Measurements from ENCODE around the gene ACE. TPM values are rescaled to one million over a fixed set of nuclear protein-coding genes. Genes with fewer than 3 reads are reported as not detected.
A peak's percentile ranks its signal among the peaks of the same experiment; 100 is the strongest.

The ACE gene
- total and polyA plus RNA-seq, 4 donors = 6.3 to 15.4 (median 11.3) TPM

DNA sequence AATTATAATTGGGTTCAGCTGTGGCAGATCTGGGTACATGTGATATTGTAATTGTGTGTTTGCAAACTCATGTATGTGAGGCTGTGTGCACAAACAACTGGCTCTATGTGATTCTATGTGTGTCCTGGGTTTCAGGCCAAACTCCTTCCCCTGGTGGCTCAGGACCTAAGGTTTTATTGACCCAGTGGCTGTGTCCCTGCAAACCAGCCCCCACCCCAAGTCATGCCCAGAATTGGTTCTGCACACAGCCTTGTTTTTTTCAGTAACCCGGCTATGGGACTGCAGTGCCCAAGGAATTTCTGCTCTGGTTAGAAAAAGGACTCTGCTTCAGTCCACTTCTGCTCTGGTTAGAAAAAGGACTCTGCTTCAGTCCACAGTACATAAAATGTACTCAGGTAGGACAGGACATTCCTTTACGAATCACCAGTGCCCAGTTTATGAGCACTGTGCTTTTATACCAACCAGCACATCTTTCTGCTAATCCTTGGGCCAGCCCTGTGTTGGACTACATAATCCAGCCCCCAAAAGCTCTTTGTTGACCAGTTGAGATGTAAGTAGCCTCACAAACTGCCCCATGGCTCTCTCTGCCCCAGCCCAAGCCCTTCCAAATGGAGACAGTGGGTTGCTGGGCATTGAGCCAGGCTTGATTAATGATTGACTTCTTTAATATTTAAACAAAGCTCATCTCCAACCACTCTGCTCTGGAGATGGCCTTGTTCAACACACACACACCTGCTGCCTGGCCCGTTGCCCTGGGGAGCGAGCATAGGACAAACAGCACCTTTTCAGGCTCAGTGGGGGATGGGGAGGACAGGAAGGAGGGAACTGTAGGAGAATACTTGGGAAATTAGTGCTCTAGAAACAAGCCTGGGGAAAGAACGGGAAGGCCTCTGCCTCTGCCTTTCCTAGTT, 43.4 kb downstream of the ACE start:
- DNase-seq (ENCODE audit: low read depth in 4 of 6, low spot score in 6 of 6) = peak in 1 of 6 donors; percentile 48
- Histone ChIP-seq H3K27ac (ENCODE audit: low read depth, low read length) (no peak overlapping the region), H3K9me3 (ENCODE audit: control insufficient read depth, insufficient read depth, low read length) (no peaks in the 10 kb centered on the region), H3K36me3 (ENCODE audit: control insufficient read depth, insufficient read depth, low read length) (no peaks in the 10 kb centered on the region), H3K27me3 (ENCODE audit: control insufficient read depth, insufficient read depth, low read length) (peaks cover 18% of the 10 kb centered on the region), H3K4me1 (ENCODE audit: control insufficient read depth, insufficient read depth, low read length) (peaks cover 23% of the 10 kb centered on the region), H3K4me3 (ENCODE audit: low read depth, low read length) (no peak overlapping the region)
- WGBS (ENCODE audit: insufficient coverage) = 43% methylated on average over 2 of the region's 5 CpGs

DNA sequence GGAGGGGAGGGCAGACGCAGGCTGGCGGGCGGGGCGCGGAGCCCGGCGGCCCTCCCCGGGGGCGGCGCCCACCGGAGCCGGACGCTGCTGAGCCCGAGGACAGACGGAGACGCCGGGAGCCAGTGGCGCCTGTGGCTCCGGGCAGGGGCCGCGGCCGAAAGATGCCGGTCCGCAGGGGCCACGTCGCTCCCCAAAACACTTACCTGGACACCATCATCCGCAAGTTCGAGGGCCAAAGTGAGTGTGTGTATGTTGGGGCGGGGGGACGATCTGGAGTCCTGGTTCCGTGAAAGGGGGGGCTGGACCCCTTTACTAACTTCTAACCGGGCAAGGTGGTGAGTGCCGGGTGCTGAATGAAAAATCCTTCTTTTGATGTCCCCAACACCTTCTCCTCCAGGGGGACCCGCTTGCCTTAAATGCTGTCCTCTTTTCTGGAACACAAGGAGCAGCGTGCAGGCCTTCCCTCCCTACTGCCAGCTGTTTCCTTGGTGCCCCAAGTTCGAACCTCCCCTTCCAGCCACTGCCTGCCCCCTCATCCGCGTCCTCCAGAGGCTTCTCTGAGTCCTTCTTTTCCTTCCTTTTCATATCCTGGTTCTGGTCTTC, 46.5 kb downstream of the ACE start, which contains the start of gene KCNH6:
KCNH6 (plus strand) TSS at position 106 of the 603 bp plus-strand sequence; CDS start at position 162, 56 bp downstream.
- Histone ChIP-seq H3K36me3 (ENCODE audit: control insufficient read depth, insufficient read depth, low read length) (no peaks in the 10 kb centered on the region), H3K9me3 (ENCODE audit: control insufficient read depth, insufficient read depth, low read length) (no peaks in the 10 kb centered on the region), H3K4me3 (ENCODE audit: low read depth, low read length) (no peak within 1 kb of the TSS), H3K27ac (ENCODE audit: low read depth, low read length) (no peak within 1 kb of the TSS), H3K27me3 (ENCODE audit: control insufficient read depth, insufficient read depth, low read length) (peaks cover 21% of the 10 kb centered on the region), H3K4me1 (ENCODE audit: control insufficient read depth, insufficient read depth, low read length) (peaks cover 23% of the 10 kb centered on the region)
- DNase-seq (ENCODE audit: low read depth in 4 of 6, low spot score in 6 of 6) = peak in 1 of 6 donors; percentile 1
- WGBS (ENCODE audit: insufficient coverage) = 10% methylated on average over 21 of the region's 38 CpGs

DNA sequence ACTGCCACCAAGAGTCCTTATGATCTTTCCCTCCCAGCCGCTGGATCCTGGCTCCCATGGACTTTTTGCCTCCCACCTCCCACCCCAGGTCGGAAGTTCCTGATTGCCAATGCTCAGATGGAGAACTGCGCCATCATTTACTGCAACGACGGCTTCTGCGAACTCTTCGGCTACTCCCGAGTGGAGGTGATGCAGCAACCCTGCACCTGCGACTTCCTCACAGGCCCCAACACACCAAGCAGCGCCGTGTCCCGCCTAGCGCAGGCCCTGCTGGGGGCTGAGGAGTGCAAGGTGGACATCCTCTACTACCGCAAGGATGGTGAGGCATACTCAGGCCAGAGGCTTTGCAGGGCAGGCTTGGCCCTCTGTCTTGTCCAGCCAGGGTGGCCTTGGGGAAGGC, 47.2 kb downstream of the ACE start:
- H3K4me3 ChIP-seq (ENCODE audit: low read depth, low read length) = no peak overlapping the region
- no peaks in the 10 kb centered on the region for H3K9me3 ChIP-seq (ENCODE audit: control insufficient read depth, insufficient read depth, low read length)
- H3K36me3 ChIP-seq (ENCODE audit: control insufficient read depth, insufficient read depth, low read length) = no peaks in the 10 kb centered on the region
- no peak for DNase-seq (ENCODE audit: low read depth in 4 of 6, low spot score in 6 of 6)
- 91% methylated on average over 14 of the region's 14 CpGs for WGBS (ENCODE audit: insufficient coverage)
- H3K27me3 ChIP-seq (ENCODE audit: control insufficient read depth, insufficient read depth, low read length) = peaks cover 21% of the 10 kb centered on the region
- no peak overlapping the region for H3K27ac ChIP-seq (ENCODE audit: low read depth, low read length)
- peaks cover 23% of the 10 kb centered on the region for H3K4me1 ChIP-seq (ENCODE audit: control insufficient read depth, insufficient read depth, low read length)

DNA sequence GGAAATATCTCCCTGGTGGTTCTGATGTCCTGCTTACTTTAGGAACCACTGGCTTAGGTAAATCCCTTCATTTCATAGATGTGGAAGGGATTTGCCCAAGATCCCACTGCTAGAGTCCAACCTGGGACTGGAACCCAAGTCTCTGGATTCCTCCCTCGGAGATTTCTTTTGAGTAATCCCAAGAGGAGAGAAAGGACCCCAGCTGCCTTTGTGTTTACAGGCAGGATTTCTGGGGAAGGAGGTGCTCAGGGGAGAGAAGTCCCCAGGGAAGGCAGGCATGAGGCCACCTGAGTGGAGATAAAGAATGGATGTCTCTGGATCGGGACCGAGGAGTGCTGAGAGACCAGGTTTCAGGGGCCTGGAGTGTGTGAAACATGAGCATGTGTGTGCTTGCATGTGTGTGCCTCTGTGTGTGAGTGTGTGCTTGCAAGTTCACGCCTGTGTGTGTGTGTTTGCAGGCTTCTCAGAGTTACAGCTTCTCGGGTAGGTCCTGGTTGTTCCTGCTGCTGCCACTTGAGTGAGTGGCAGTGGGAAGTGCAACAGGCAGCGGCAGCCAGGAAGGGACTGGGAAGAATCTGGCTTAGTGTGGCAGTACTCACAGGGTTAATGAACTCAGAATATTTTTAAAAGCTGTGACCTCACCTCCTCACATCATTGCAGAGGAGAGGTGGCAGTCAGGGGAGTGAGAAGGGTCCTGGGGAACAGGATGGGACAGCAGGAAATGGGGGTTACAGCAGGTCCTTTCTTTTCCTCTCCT, 48.5 kb downstream of the ACE start:
- H3K27ac ChIP-seq (ENCODE audit: low read depth, low read length) = no peak overlapping the region
- H3K4me3 ChIP-seq (ENCODE audit: low read depth, low read length) = no peak overlapping the region
- peaks cover 18% of the 10 kb centered on the region for H3K4me1 ChIP-seq (ENCODE audit: control insufficient read depth, insufficient read depth, low read length)
- DNase-seq (ENCODE audit: low read depth in 4 of 6, low spot score in 6 of 6) = no peak
- no peaks in the 10 kb centered on the region for H3K36me3 ChIP-seq (ENCODE audit: control insufficient read depth, insufficient read depth, low read length)
- 63% methylated on average over 5 of the region's 6 CpGs for WGBS (ENCODE audit: insufficient coverage)
- no peaks in the 10 kb centered on the region for H3K9me3 ChIP-seq (ENCODE audit: control insufficient read depth, insufficient read depth, low read length)
- peaks cover 21% of the 10 kb centered on the region for H3K27me3 ChIP-seq (ENCODE audit: control insufficient read depth, insufficient read depth, low read length)

DNA sequence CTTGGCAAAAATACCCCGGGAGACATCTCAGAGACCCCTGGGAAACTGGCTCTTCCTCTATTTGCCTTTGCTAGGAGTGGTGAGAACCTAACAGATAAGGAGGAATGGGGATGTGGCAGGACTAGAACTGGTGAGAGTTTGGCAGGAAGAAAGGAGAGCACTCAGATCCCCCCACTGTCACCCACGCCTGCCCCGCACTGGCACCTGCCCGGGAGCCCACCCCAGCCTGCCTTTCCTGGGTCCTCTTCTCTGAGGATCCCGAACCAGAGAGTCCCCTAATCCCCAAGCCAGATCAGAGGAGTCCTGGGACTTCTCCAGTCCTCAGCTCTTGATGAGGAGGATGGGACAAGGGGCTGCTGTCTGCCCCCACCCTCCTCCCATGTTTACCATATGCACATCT, 50.0 kb downstream of the ACE start:
- H3K27me3 ChIP-seq (ENCODE audit: control insufficient read depth, insufficient read depth, low read length) = peaks cover 18% of the 10 kb centered on the region
- H3K4me1 ChIP-seq (ENCODE audit: control insufficient read depth, insufficient read depth, low read length) = peaks cover 12% of the 10 kb centered on the region
- 67% methylated on average over 1 of the region's 5 CpGs for WGBS (ENCODE audit: insufficient coverage)
- no peak overlapping the region for H3K27ac ChIP-seq (ENCODE audit: low read depth, low read length)
- H3K9me3 ChIP-seq (ENCODE audit: control insufficient read depth, insufficient read depth, low read length) = no peaks in the 10 kb centered on the region
- no peaks in the 10 kb centered on the region for H3K36me3 ChIP-seq (ENCODE audit: control insufficient read depth, insufficient read depth, low read length)
- no peak overlapping the region for H3K4me3 ChIP-seq (ENCODE audit: low read depth, low read length)
- no peak for DNase-seq (ENCODE audit: low read depth in 4 of 6, low spot score in 6 of 6)

DNA sequence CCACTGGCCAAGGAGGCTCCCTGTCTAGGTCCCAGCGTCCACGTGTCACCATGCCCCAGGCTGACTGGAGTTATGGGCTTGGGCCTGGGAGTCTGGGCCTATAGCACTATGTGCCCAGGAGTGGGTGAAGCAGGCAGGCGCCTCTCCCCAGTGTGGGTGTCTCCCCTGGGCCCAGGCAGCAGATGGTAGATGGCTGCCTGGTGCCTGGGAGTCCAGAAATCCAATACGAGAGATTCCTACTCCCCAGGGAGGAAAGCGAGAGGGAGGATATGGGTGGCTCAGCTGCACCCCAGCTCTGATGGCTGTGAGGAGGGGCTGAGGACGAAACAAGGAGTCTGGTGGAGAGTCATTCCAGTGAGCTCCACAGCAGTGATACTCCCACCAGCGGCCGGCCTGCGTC, 51.3 kb downstream of the ACE start:
- Histone ChIP-seq H3K27me3 (ENCODE audit: control insufficient read depth, insufficient read depth, low read length) (peaks cover 16% of the 10 kb centered on the region), H3K4me1 (ENCODE audit: control insufficient read depth, insufficient read depth, low read length) (peaks cover 9% of the 10 kb centered on the region), H3K9me3 (ENCODE audit: control insufficient read depth, insufficient read depth, low read length) (no peaks in the 10 kb centered on the region), H3K4me3 (ENCODE audit: low read depth, low read length) (no peak overlapping the region), H3K36me3 (ENCODE audit: control insufficient read depth, insufficient read depth, low read length) (no peaks in the 10 kb centered on the region), H3K27ac (ENCODE audit: low read depth, low read length) (no peak overlapping the region)
- WGBS (ENCODE audit: insufficient coverage) = 75% methylated on average over 3 of the region's 9 CpGs
- DNase-seq (ENCODE audit: low read depth in 4 of 6, low spot score in 6 of 6) = peak in 1 of 6 donors; percentile 37

DNA sequence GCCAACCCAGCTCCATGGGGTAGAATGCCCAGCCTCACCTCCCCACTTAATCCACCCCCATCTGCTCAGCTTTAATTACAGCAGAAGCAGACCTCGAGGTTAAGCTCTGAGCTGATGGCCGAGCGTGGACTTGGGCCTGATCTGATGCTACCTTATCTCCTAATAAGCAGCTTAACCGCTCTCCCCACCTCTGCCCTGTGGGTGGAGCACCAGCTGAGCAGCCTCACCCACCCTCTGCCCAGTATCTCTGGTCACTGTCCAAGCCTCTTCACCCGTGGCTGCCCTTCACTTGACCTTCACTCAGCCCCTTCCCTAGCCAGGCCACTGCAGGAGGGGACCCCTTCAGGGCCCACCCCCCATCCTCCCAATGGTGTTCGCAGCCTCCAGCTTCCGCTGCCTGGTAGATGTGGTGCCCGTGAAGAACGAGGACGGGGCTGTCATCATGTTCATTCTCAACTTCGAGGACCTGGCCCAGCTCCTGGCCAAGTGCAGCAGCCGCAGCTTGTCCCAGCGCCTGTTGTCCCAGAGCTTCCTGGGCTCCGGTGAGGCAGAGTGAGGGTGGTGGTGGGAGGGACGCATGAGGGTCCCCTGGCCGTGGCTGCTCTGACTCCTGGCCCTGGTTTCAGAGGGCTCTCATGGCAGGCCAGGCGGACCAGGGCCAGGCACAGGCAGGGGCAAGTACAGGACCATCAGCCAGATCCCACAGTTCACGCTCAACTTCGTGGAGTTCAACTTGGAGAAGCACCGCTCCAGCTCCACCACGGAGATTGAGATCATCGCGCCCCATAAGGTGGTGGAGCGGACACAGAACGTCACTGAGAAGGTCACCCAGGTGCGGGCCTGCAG, 53.1 kb downstream of the ACE start:
- DNase-seq (ENCODE audit: low read depth in 4 of 6, low spot score in 6 of 6) = no peak
- Histone ChIP-seq H3K4me3 (ENCODE audit: low read depth, low read length) (no peak overlapping the region), H3K27me3 (ENCODE audit: control insufficient read depth, insufficient read depth, low read length) (peaks cover 5% of the 10 kb centered on the region), H3K4me1 (ENCODE audit: control insufficient read depth, insufficient read depth, low read length) (no peaks in the 10 kb centered on the region), H3K36me3 (ENCODE audit: control insufficient read depth, insufficient read depth, low read length) (no peaks in the 10 kb centered on the region), H3K27ac (ENCODE audit: low read depth, low read length) (no peak overlapping the region), H3K9me3 (ENCODE audit: control insufficient read depth, insufficient read depth, low read length) (no peaks in the 10 kb centered on the region)
- WGBS (ENCODE audit: insufficient coverage) = 83% methylated on average over 26 of the region's 26 CpGs

DNA sequence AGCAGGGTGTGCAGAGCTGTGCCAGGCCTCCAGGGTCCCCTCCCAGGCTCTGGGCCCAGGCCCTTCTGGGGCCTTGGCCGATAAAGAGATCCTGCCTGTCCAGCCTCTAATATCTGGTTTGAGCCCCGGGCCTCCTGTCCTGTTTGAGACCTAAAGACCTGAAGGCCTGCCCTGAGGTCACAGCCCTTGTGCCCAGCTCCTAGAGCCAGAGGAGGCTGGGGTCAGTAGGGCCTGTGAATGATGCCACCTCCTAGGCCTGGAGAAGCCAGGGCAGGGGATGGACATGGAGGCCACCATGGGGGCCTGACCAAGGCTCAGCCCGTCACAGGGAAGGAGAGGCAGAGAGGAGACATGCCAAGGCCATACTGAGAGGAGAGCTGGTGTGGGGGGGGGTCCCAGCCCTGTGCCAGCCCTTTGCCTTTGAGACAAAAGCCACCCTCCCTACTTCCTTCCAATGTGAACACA, 53.7 kb downstream of the ACE start:
- H3K9me3 ChIP-seq (ENCODE audit: control insufficient read depth, insufficient read depth, low read length) = no peaks in the 10 kb centered on the region
- WGBS (ENCODE audit: insufficient coverage) = 79% methylated on average over 2 of the region's 3 CpGs
- no peak overlapping the region for H3K4me3 ChIP-seq (ENCODE audit: low read depth, low read length)
- no peaks in the 10 kb centered on the region for H3K4me1 ChIP-seq (ENCODE audit: control insufficient read depth, insufficient read depth, low read length)
- peaks cover 2% of the 10 kb centered on the region for H3K27me3 ChIP-seq (ENCODE audit: control insufficient read depth, insufficient read depth, low read length)
- H3K27ac ChIP-seq (ENCODE audit: low read depth, low read length) = no peak overlapping the region
- DNase-seq (ENCODE audit: low read depth in 4 of 6, low spot score in 6 of 6) = no peak
- no peaks in the 10 kb centered on the region for H3K36me3 ChIP-seq (ENCODE audit: control insufficient read depth, insufficient read depth, low read length)
